Small intestine (tissue), 7 donors: ENCODE data around the gene RSBN1. TPM values are rescaled to one million over a fixed set of nuclear protein-coding genes. Genes with fewer than 3 reads are reported as not detected.
"Not testable (repeated sequence)": the region's sequence is repeated elsewhere in the genome, so short reads cannot be mapped to it uniquely, and the experiment has no call there.

Source experiments
- DNase-seq, 2 donors: peaks; one replicate each; pipeline versions ENCODE4 v3.0.0 to v3.0.0-alpha.2; 2013
- FAIRE-seq: peaks from 2 replicates; lab custom pipeline; 2012; peaks lifted over from hg19 to GRCh38; lab: Jason Lieb, UNC
- H3K27ac ChIP-seq, 3 donors: one replicate each; pipeline ENCODE4 v1.5.1; 2013; ENCODE audit warnings: low read length in 2 of 3, mild to moderate bottlenecking in 2 of 3, control low read depth in 1 of 3, inconsistent platforms in 1 of 3, low read depth in 1 of 3, moderate library complexity in 1 of 3
- H3K27me3 ChIP-seq, 3 donors: one replicate each; pipeline ENCODE4 v1.6.1; 2013; ENCODE audit warnings: low read length in 3 of 3, inconsistent platforms in 1 of 3; ENCODE audit not compliant: control insufficient read depth in 3 of 3, insufficient read depth in 3 of 3
- H3K36me3 ChIP-seq, 3 donors: one replicate each; pipeline ENCODE4 v1.6.1; 2013; ENCODE audit warnings: low read length in 3 of 3, inconsistent platforms in 1 of 3, low read depth in 1 of 3, mild to moderate bottlenecking in 1 of 3, moderate library complexity in 1 of 3; ENCODE audit not compliant: control insufficient read depth in 3 of 3, insufficient read depth in 2 of 3
- H3K4me1 ChIP-seq, 3 donors: one replicate each; pipeline ENCODE4 v1.6.1; 2013; ENCODE audit warnings: low read length in 2 of 3, inconsistent platforms in 1 of 3, low read depth in 1 of 3, mild to moderate bottlenecking in 1 of 3, moderate library complexity in 1 of 3; ENCODE audit not compliant: control insufficient read depth in 3 of 3, insufficient read depth in 2 of 3
- H3K4me3 ChIP-seq, 3 donors: one replicate each; pipeline ENCODE4 v1.5.1; 2013; ENCODE audit warnings: low read length in 3 of 3, control low read depth in 1 of 3, inconsistent platforms in 1 of 3, low read depth in 1 of 3, mild to moderate bottlenecking in 1 of 3, moderate library complexity in 1 of 3
- H3K9me3 ChIP-seq, 2 donors: one replicate each; pipeline ENCODE4 v1.6.1; 2013; ENCODE audit warnings: low read depth in 1 of 2, low read length in 1 of 2; ENCODE audit not compliant: control insufficient read depth in 2 of 2, insufficient read depth in 1 of 2
- WGBS, 3 donors: extraction: QIAGEN DNeasy Blood & Tissue Kit; methylation state at CpG; one replicate each; pipeline ENCODE4 v1.1.7; 2013; 5-methylcytosine and 5-hydroxymethylcytosine counted together
- polyA plus RNA-seq, 4 donors: library from polyadenylated mRNA; stranded (reverse) in 3 of 4; unstranded in 1 of 4; fragments of 200-250 nt in 3 of 4; fragments of 120-200 nt in 1 of 4; gene quantifications; one replicate each; pipeline versions ENCODE4 v1.2.1 to v1.2.3, GENCODE V29; 2013
- donor health status: healthy with polysubstance abuse.
- donor health status: control.
- donor health status: control.
- donor health status: Bipolar disorder and iron deficiency.
- donor health status: healthy.

RSBN1 gene
- polyA plus RNA-seq, 4 donors, result 4.7 to 19.5 (median 6.1) TPM

GRCh38 chr1:113753333-113753732 is 58.9 kb downstream of the RSBN1 start:
- H3K4me1 ChIP-seq, H3K27ac ChIP-seq, H3K36me3 ChIP-seq, H3K4me3 ChIP-seq, FAIRE-seq, DNase-seq, H3K9me3 ChIP-seq, H3K27me3 ChIP-seq: not testable (repeated sequence)
- WGBS, 3 donors, result 89 to 91% (median 90%) methylated on average over 6 of the region's 6 CpGs

GRCh38 chr1:113751516-113751915 is 60.8 kb downstream of the RSBN1 start:
- peaks cover 2 to 7% (median 4%) of the 10 kb centered on the region in 3 donors for H3K36me3 ChIP-seq
- H3K27ac ChIP-seq, result no peak overlapping the region
- FAIRE-seq (no peak), DNase-seq (no peak)
- no peaks in the 10 kb centered on the region for H3K9me3 ChIP-seq
- H3K4me3 ChIP-seq, result no peak overlapping the region
- no peaks in the 10 kb centered on the region for H3K27me3 ChIP-seq
- H3K4me1 ChIP-seq, result no peaks in the 10 kb centered on the region
- 79 to 85% (median 79%) methylated on average over 1 of the region's 1 CpG for WGBS, 3 donors

- no peak overlapping the region for H3K4me3 ChIP-seq
- H3K9me3 ChIP-seq, result no peaks in the 10 kb centered on the region
- peaks cover 2 to 7% (median 4%) of the 10 kb centered on the region in 3 donors for H3K36me3 ChIP-seq
- H3K27ac ChIP-seq, result no peak overlapping the region
- no peak for FAIRE-seq
- DNase-seq, result no peak
- H3K27me3 ChIP-seq, result no peaks in the 10 kb centered on the region
- no peaks in the 10 kb centered on the region for H3K4me1 ChIP-seq
Observed at GRCh38 chr1:113751114-113751513, 61.2 kb downstream of the RSBN1 start.

GRCh38 chr1:113749402-113749801 is 62.9 kb downstream of the RSBN1 start:
- DNase-seq (no peak), FAIRE-seq (no peak)
- peaks cover 2 to 7% (median 4%) of the 10 kb centered on the region in 3 donors for H3K36me3 ChIP-seq
- no peak overlapping the region for H3K4me3 ChIP-seq
- H3K27me3 ChIP-seq, result no peaks in the 10 kb centered on the region
- WGBS, 3 donors, result 80 to 84% (median 83%) methylated on average over 3 of the region's 3 CpGs
- H3K4me1 ChIP-seq, result no peaks in the 10 kb centered on the region
- no peak overlapping the region for H3K27ac ChIP-seq
- no peaks in the 10 kb centered on the region for H3K9me3 ChIP-seq

- no peaks in the 10 kb centered on the region for H3K27me3 ChIP-seq
- H3K4me1 ChIP-seq, result no peaks in the 10 kb centered on the region
- H3K4me3 ChIP-seq, result no peak overlapping the region
- FAIRE-seq (no peak), DNase-seq (no peak)
- no peak overlapping the region for H3K27ac ChIP-seq
- H3K9me3 ChIP-seq, result no peaks in the 10 kb centered on the region
- peaks cover 0 to 2% (median 0%) of the 10 kb centered on the region in 3 donors for H3K36me3 ChIP-seq
- 95 to 98% (median 96%) methylated on average over 1 of the region's 1 CpG for WGBS, 3 donors
Observed at GRCh38 chr1:113747376-113747775, 64.9 kb downstream of the RSBN1 start.

GRCh38 chr1:113745425-113745824 is 66.9 kb downstream of the RSBN1 start:
- no peak overlapping the region for H3K27ac ChIP-seq
- no peaks in the 10 kb centered on the region for H3K9me3 ChIP-seq
- no peaks in the 10 kb centered on the region for H3K27me3 ChIP-seq
- H3K4me1 ChIP-seq, result no peaks in the 10 kb centered on the region
- H3K4me3 ChIP-seq, result no peak overlapping the region
- DNase-seq (no peak), FAIRE-seq (no peak)
- peaks cover 0 to 3% (median 2%) of the 10 kb centered on the region in 3 donors for H3K36me3 ChIP-seq
- 54 to 86% (median 72%) methylated on average over 3 of the region's 3 CpGs for WGBS, 3 donors

GRCh38 chr1:113744114-113744513 is 68.2 kb downstream of the RSBN1 start:
- FAIRE-seq, result no peak

GRCh38 chr1:113742515-113742914 is 69.8 kb downstream of the RSBN1 start:
- DNase-seq, result peak; percentile 36 to 83
- Histone ChIP-seq H3K36me3 (peaks cover 0 to 3% (median 1%) of the 10 kb centered on the region in 3 donors), H3K4me1 (no peaks in the 10 kb centered on the region), H3K27me3 (no peaks in the 10 kb centered on the region), H3K9me3 (no peaks in the 10 kb centered on the region), H3K4me3 (no peak overlapping the region), H3K27ac (peak overlapping the region in 2 of 3 donors; percentile 31 to 48)
- 33 to 70% (median 45%) methylated on average over 5 of the region's 5 CpGs for WGBS, 3 donors
- no peak for FAIRE-seq

More at GRCh38 chr1:113744114-113744513, 68.2 kb downstream of the RSBN1 start:
- H3K4me3 ChIP-seq, result no peak overlapping the region
- no peaks in the 10 kb centered on the region for H3K4me1 ChIP-seq
- no peaks in the 10 kb centered on the region for H3K9me3 ChIP-seq
- H3K27ac ChIP-seq, result no peak overlapping the region
- no peak for DNase-seq
- H3K27me3 ChIP-seq, result no peaks in the 10 kb centered on the region
- H3K36me3 ChIP-seq, result peaks cover 0 to 3% (median 0%) of the 10 kb centered on the region in 3 donors
- 85 to 100% (median 97%) methylated on average over 1 of the region's 1 CpG for WGBS, 3 donors
